ENCODE data around the gene CDC20B.

The CDC20B gene, protein sequence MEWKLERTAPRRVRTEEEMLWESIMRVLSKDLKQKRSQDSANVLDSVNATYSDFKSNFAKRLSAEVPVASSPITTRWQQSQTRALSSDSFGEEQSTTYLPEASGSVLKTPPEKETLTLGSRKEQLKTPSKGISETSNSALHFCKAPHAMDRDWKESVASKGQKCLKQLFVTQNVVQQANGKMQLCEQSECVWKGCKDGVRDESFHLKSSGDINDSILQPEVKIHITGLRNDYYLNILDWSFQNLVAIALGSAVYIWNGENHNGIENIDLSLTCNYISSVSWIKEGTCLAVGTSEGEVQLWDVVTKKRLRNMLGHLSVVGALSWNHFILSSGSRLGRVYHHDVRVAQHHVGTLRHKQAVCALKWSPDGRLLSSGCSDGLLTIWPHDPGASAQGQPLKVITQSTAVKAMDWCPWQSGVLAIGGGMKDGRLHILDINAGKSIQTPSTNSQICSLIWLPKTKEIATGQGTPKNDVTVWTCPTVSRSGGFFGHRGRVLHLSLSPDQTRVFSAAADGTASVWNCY

DNA sequence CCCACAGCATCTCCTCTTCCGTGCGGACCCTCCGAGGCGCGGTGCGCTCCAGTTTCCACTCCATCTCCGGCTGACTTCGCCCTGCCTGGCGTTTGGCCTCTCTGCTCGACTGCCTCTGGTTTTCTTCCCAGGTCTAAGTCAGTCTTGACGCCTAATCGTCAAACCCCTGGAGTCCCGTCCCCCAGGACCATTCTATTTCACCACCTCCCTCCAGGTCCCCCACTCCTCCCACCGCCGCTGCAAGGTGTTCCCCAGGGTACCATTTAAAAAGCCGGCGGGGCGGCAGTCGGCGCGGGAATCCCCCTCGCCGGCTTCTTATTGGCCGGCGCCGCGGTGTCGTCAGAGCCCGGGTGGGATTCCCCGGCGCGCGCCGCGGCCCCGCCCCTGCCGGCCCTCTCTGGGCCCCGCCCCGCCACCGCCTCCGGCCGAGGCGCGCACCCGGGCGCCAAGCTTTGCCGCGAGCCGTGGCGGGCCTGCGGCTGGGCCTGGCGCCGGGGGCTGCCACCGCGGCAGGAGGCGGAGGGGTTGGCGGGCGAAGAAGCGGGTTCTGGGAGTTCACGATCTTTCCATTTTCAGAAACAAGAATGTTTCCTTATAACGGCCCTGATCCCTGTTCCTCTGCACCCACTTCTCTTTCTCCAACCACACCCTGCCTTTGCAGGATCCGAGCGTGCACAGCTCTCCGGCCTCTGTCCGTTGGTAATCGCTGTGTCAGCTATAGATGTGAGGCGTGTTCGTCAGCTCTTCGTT, at the start of gene CDC20B:
CDC20B (minus strand) TSS at position 241 of the 750 bp plus-strand sequence; CDS start at position 64, 177 bp downstream.
- Mint-ChIP-seq H3K27ac (peak within 1 kb of the TSS; percentile 51), H3K4me3 (peak within 1 kb of the TSS; percentile 89 to 90), H3K9me3 (peaks cover 4% of the 10 kb centered on the region in 2 donors), H3K36me3 (peaks cover 0 to under 1% of the 10 kb centered on the region in 2 donors), H3K4me1 (peaks cover 27 to 41% of the 10 kb centered on the region in 2 donors), H3K27me3 (peaks cover 45 to 49% of the 10 kb centered on the region in 2 donors)
- ATAC-seq (replicated peaks) (peak; percentile 84 to 92), DNase-seq (peak; percentile 65)

DNA sequence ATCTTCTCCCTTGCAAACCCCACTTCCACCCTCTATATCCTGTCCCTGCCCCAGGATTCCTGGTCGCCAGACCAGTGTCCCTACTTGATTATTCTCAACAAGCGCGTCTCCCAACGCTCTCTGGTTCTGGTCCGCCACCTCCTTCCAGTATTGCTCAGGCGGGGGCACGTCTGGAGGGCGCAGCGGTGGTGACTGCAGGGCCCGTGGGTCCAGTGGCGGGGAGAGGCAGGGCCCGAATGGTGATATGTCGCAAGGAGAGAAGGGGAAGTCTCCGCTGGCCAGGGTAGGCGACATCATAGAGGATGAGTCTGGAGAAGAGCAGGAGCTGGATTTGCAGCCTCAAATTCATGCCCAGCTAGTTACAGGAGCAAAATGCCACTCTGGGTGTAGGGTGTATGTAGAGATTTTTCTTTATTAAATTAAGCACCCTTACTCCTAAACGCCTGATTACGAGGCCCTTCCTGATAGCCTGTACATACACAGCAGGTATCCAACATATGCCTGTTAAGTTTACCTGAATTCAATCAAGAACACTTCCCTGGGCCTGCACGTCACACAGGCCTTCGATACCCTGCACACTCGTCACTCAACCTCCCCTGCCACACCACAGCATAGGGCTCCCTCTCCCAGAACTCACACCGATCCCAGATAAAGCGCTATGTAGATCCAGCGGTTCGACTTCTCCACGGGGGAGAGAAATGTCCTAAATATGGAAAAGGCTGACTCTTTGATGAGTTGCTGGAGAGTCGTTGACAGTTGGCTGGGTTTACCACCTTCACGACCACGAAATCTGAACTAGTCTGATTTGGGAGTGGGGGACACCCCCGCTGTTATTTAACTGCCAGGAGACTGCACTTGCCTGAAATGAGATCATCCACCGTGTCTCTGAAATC, 49.4 kb upstream of the CDC20B start:
- H3K4me3 Mint-ChIP-seq: peak overlapping the region; percentile 10 to 54
- no peak for ATAC-seq (replicated peaks)
- H3K27ac Mint-ChIP-seq: peak overlapping the region; percentile 32
- DNase-seq: no peak
- H3K27me3 Mint-ChIP-seq: peaks cover 63 to 84% of the 10 kb centered on the region in 2 donors
- H3K36me3 Mint-ChIP-seq: no peaks in the 10 kb centered on the region
- peaks cover 3 to 5% of the 10 kb centered on the region in 2 donors for H3K9me3 Mint-ChIP-seq
- H3K4me1 Mint-ChIP-seq: peaks cover 22 to 47% of the 10 kb centered on the region in 2 donors

DNA sequence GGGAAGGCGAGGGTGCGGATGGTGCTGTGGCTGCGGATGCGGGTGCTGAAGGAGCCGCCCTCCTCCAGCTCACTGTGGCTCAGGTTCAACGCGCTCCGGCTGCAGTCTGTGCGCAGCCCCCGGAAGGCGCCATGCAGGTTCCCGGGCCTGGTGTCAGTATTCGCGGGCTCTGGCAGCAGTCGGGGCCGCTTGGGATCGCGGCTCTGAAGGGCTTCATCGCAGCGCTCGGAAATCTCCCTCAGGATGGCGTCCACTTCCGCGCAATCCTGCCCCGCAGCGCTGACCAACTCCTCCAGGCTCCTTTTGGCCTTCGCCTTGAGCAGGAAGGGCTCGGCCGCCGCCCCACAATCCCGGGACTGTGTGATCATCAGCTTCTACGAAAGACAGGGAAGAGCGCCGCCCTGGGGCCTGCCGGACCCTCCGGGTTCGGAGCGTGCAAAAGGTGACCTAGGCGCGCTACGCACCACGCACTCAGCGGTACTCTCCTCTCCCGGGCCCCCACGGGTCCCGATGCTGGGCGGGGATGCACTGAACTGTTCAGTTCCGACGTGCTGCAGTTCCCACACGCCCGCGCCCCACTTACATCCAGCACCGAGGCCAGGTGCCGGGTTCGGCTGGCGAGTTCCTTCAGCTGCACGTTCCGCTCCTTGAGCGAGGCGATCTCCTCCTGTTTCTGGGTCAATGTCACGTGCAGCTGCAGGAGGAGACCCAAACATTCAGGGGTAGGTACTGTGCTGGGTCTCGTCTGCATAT, 47.6 kb upstream of the CDC20B start:
- no peak for DNase-seq
- Mint-ChIP-seq H3K4me1 (peaks cover 16 to 41% of the 10 kb centered on the region in 2 donors), H3K4me3 (peak overlapping the region; percentile 81), H3K27ac (peak overlapping the region; percentile 80), H3K9me3 (peaks cover 3 to 5% of the 10 kb centered on the region in 2 donors), H3K36me3 (no peaks in the 10 kb centered on the region), H3K27me3 (peaks cover 61 to 78% of the 10 kb centered on the region in 2 donors)
- ATAC-seq (replicated peaks): peak; percentile 27 to 64

DNA sequence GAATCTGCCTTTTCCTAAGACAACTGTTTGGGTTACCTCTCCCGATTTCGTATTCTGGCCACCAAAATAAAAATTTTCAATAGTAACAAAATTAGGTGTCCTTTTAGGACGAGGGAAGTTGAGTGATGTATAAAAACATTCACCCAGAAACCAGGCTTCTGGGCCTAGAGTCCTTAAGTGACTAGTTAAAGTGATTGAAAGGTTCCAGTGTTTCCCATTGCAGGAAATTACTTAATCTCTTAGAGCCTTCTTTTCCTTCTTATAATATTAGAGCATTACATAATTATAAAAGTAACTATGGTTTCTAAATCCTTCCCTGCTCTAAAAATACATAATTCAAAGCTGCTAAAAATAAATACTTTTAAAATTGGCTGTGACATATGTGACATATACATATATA, 46.8 kb upstream of the CDC20B start:
- DNase-seq (no peak), ATAC-seq (replicated peaks) (no peak)
- Mint-ChIP-seq H3K27ac (no peak overlapping the region), H3K4me1 (peaks cover 16 to 41% of the 10 kb centered on the region in 2 donors), H3K27me3 (peaks cover 57 to 75% of the 10 kb centered on the region in 2 donors), H3K36me3 (no peaks in the 10 kb centered on the region), H3K9me3 (peaks cover 3 to 5% of the 10 kb centered on the region in 2 donors), H3K4me3 (peak overlapping the region in 1 of 2 donors; percentile 81)

DNA sequence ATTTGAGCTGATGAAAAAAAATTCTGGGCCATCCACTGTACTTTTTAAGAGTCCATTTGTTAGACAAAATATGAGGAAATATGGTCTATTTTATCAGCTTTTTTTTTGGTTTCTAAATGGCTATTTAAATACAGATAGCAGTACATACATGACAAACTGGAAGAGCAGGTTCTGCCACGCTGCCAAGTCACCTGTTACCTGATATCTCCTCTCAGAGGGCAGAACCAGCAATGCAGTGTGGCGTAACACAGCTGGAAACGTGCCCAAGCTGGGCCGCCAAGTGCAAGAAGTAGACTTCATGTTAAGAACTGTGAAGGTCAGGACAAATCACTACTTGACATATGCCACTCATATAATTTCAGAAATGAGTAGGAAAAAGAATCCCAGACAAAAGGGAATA, 46.0 kb upstream of the CDC20B start:
- Mint-ChIP-seq H3K9me3 (peaks cover 3 to 5% of the 10 kb centered on the region in 2 donors), H3K4me1 (peaks cover 15 to 35% of the 10 kb centered on the region in 2 donors), H3K4me3 (no peak overlapping the region), H3K27me3 (peaks cover 49 to 67% of the 10 kb centered on the region in 2 donors), H3K36me3 (no peaks in the 10 kb centered on the region), H3K27ac (no peak overlapping the region)
- DNase-seq (no peak), ATAC-seq (replicated peaks) (no peak)

DNA sequence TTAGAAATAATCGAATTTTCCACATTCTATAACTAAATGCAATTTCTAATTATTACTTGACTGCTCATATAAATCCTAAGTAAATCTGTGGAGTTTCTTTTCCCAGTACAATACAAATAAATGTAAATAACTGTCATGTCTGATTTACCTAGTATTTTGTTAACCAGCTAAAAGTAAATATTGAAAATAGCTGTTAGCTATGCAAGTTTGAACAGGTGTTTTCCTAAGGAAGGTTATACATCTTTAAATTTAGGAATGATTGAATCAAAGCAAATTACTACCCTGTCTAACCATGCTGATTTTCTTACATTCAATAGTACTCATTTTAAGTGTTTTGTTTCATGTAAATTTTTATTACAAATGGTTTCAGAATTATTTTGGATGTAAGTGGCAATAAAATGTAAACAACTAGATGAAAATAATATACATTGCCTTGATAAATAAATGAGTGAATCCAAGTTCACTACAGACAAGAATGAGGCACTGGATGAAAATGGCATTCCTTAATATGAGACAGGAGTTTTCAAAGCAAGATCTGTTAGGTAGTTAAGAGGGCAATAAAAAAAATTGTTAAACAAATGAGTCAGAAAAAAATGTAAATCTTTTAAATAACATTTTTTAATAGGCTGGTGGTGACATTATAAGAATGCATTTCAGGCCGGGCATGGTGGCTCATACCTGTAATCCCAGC, 38.4 kb upstream of the CDC20B start:
- ATAC-seq (replicated peaks) (no peak), DNase-seq (no peak)
- no peak overlapping the region for H3K27ac Mint-ChIP-seq
- H3K9me3 Mint-ChIP-seq: no peaks in the 10 kb centered on the region
- peaks cover 19 to 35% of the 10 kb centered on the region in 2 donors for H3K27me3 Mint-ChIP-seq
- peaks cover 0 to 2% of the 10 kb centered on the region in 2 donors for H3K4me1 Mint-ChIP-seq
- no peaks in the 10 kb centered on the region for H3K36me3 Mint-ChIP-seq
- no peak overlapping the region for H3K4me3 Mint-ChIP-seq

DNA sequence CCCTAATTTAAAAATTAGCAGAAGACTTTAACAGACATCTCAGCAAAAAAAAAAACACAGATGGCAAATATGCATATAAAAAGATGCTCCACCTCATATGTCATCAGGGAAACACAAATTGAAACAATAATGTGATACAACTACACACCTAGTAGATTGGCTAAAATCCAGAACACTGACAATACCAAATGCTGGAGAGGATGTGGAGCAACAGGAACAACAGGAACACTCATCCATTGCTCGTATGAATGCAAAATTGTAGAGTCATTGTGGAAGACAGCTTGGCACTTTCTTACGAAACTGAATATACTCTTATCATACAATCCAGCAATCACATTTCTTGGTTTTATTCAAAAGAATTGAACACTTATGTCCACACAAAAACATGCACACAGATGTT, 32.0 kb upstream of the CDC20B start:
- H3K27me3 Mint-ChIP-seq: peaks cover 42 to 43% of the 10 kb centered on the region in 2 donors
- H3K36me3 Mint-ChIP-seq: no peaks in the 10 kb centered on the region
- peaks cover 0 to 2% of the 10 kb centered on the region in 2 donors for H3K4me1 Mint-ChIP-seq
- no peak for DNase-seq
- no peak overlapping the region for H3K4me3 Mint-ChIP-seq
- H3K27ac Mint-ChIP-seq: no peak overlapping the region
- peaks cover 0 to 4% of the 10 kb centered on the region in 2 donors for H3K9me3 Mint-ChIP-seq
- no peak for ATAC-seq (replicated peaks)

DNA sequence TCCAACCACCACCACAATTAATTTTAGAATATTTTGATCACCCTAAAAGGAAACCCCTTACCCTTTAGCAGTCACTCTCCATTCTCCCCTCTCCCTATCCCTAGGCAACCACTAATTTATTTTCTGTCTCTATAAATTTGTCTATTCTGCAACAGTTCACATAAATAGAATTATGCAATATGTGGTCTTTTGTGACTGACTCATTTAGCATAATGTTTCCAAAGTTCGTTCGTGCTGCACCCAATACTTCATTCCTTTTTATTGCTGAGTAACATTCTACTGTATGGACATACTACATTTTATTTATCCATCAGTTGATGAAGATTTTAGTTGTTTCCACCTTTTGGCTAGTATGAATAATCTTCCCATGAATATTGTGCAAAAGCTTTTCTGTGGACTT, 18.2 kb upstream of the CDC20B start:
- DNase-seq: no peak
- no peak for ATAC-seq (replicated peaks)
- Mint-ChIP-seq H3K27me3 (peaks cover 42 to 46% of the 10 kb centered on the region in 2 donors), H3K4me1 (no peaks in the 10 kb centered on the region), H3K9me3 (no peaks in the 10 kb centered on the region), H3K27ac (no peak overlapping the region), H3K4me3 (no peak overlapping the region), H3K36me3 (no peaks in the 10 kb centered on the region)

DNA sequence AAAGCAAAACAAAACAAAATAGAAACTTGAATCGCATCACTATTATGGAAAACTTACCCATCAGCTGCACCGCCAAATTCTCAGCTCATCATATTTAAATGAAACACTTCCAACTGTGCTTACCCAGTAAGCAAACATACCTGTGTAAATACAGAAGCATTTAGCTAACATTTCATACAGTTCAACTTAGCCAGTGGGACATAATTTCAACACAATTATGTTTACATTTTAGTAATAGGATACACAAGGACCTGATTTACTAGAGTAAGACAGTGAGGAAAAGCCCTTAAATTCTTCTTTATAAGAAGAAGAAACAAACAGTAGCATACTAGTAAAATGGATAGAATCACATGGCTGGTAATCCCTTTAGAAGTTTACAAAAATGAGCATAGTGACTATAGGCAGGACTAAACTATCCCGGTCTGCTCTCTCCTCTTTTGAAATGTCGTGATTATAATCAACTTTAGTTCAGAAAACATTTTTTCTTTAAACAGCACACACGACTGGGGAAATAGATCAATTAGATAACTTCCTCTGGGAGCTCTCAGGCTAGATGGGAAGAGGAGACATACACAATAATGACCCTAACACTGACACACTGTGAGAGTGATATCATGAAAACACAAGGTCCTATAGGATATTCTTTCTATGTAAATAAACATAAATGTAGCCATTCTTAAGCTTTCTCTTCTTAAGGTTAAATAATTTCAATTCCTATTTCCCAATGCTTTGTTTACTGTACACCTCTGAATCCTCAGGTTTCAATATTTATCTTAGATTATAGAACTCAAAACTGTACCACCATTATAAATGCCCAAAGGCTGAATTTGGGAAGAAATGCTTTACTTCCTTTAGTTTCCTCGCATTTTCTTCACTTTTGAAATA, 15.9 kb upstream of the CDC20B start:
- Mint-ChIP-seq H3K4me3 (no peak overlapping the region), H3K27ac (no peak overlapping the region), H3K4me1 (no peaks in the 10 kb centered on the region), H3K36me3 (no peaks in the 10 kb centered on the region), H3K9me3 (no peaks in the 10 kb centered on the region), H3K27me3 (peaks cover 40 to 60% of the 10 kb centered on the region in 2 donors)
- DNase-seq (no peak), ATAC-seq (replicated peaks) (no peak)

DNA sequence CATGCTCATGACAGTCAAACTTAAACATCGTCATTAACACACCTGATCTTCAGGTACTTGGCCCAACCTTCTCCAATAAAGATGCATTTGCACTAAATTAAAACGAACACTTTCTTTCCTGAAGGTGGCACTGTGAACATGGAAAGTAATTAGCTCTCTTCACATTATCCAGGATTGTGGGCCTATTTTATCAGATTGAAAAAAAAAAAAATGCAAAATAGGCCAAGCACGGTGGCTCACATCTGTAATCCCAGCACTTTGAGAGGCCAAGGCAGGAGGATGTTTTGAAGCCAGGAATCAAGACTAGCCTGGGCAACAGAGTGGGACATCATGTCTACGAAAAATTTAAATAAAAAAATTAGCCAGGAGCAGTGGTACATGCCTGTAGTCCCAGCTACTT, 14.4 kb upstream of the CDC20B start:
- Mint-ChIP-seq H3K27me3 (peaks cover 34 to 52% of the 10 kb centered on the region in 2 donors), H3K27ac (no peak overlapping the region), H3K36me3 (no peaks in the 10 kb centered on the region), H3K4me1 (no peaks in the 10 kb centered on the region), H3K4me3 (no peak overlapping the region), H3K9me3 (no peaks in the 10 kb centered on the region)
- no peak for ATAC-seq (replicated peaks)
- DNase-seq: no peak

DNA sequence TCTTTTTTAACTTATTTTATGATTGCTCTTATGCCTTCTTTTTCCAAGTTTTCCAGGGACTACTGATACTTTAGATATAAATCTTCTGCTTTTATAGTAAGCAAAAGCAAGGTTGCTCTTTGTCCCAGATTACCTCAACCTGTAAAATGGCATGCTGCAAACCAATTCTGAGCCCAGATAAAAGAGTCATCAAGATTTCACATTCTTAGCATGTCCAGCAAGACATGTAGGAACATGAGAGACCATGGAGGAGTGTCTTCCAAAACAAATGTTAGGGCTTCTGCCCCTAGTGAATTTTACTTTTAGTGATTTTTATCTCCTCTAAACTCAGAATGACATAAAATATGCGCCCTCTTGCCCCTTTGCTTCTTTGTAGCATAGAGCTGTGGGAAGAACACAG, 7.0 kb upstream of the CDC20B start:
- no peak for DNase-seq
- ATAC-seq (replicated peaks): no peak
- no peak overlapping the region for H3K27ac Mint-ChIP-seq
- H3K27me3 Mint-ChIP-seq: peaks cover 54 to 77% of the 10 kb centered on the region in 2 donors
- no peak overlapping the region for H3K4me3 Mint-ChIP-seq
- peaks cover 0 to 2% of the 10 kb centered on the region in 2 donors for H3K36me3 Mint-ChIP-seq
- H3K4me1 Mint-ChIP-seq: peaks cover 15 to 23% of the 10 kb centered on the region in 2 donors
- H3K9me3 Mint-ChIP-seq: peaks cover 4 to 5% of the 10 kb centered on the region in 2 donors

DNA sequence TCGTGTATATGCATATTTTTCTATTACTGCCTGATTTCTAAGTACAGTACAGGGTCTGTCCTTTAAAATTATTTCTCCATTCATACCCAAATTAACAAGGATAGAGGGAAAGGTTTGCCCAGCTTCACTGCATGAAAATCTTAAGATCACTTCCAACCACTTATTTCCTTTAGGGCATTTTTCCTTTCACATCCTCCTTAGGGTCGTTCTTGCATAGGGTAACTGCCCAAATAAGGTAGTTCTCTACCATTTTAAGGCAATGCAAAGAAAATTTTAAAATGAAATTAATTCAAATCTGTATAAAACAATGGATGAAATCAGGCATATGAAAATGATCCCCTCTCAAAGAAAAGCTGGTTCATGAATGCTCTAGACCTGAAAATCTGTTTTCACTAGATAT, 4.1 kb upstream of the CDC20B start:
- Mint-ChIP-seq H3K4me3 (peak overlapping the region in 1 of 2 donors; percentile 80), H3K27ac (no peak overlapping the region), H3K4me1 (peaks cover 27 to 41% of the 10 kb centered on the region in 2 donors), H3K36me3 (peaks cover 0 to 2% of the 10 kb centered on the region in 2 donors), H3K27me3 (peaks cover 60 to 84% of the 10 kb centered on the region in 2 donors), H3K9me3 (peaks cover 4 to 5% of the 10 kb centered on the region in 2 donors)
- DNase-seq (no peak), ATAC-seq (replicated peaks) (no peak)

All from stimulated activated naive B cell treated with anti-CD40 and anti-IgM and Interleukin-4, amounts not matched to agents 10 μg/mL and 1 μg/mL and 100 μg/mL, for 72 hours (primary cell).